Testis (tissue), 3 donors: ENCODE results near the gene PHF2. TPM values are rescaled to one million over a fixed set of nuclear protein-coding genes. Genes with fewer than 3 reads are reported as not detected.

Experiments used
- DNase-seq: peaks from one replicate; pipeline ENCODE4 v3.0.0-alpha.2; 2019
- H3K27ac ChIP-seq, 2 donors: fragments of 200-600 bp; sonication (generic); one replicate each; pipeline ENCODE4 v1.5.1; 2019
- H3K27me3 ChIP-seq: fragments of 200-600 bp; sonication (generic); one replicate; pipeline ENCODE4 v1.5.1; 2019
- H3K36me3 ChIP-seq: fragments of 200-600 bp; sonication (generic); one replicate; pipeline ENCODE4 v1.5.1; 2017; ENCODE audit warnings: low read depth; ENCODE audit errors: missing control alignments
- H3K4me1 ChIP-seq: fragments of 200-600 bp; sonication (generic); one replicate; pipeline ENCODE4 v1.5.1; 2019
- H3K4me3 ChIP-seq, 2 donors: fragments of 200-600 bp; sonication (generic); one replicate each; pipeline ENCODE4 v1.5.1; 2017 to 2019
- H3K9me3 ChIP-seq: fragments of 200-600 bp; sonication (generic); one replicate; pipeline ENCODE4 v1.5.1; 2017
- CTCF ChIP-seq, 3 experiments: fragments of 450-650 bp in 2 of 3; fragments of 200-600 bp in 1 of 3; sonication (generic) in 1 of 3; IDR thresholded peaks; one replicate each; pipeline ENCODE4 v1.5.1; 2016 to 2019; ENCODE audit warnings: antibody characterized with exemption in 3 of 3, mild to moderate bottlenecking in 2 of 3, moderate library complexity in 1 of 3
- POLR2A ChIP-seq: fragments of 450-650 bp; IDR thresholded peaks from one replicate; pipeline ENCODE4 v1.6.1; 2017; ENCODE audit warnings: antibody characterized with exemption, mild to moderate bottlenecking, moderate library complexity
- WGBS, 2 donors: methylation state at CpG; one replicate each; pipeline ENCODE4 v1.1.5; 2018; 5-methylcytosine and 5-hydroxymethylcytosine counted together
- intact Hi-C: fragments of 100-400 bp; cut with DNase I; formaldehyde crosslinking; loops from one replicate; pipeline ENCODE4 v1.15.1; 2023; ENCODE audit warnings: low total_unique reads
- polyA plus RNA-seq: library from polyadenylated mRNA; stranded (reverse); fragments of 350-450 nt; fragmentation: Illumina TruSeq; extraction: RNeasy Lipid Tissue Mini Kit (QIAGEN cat#74804); gene quantifications from one replicate; pipeline ENCODE4 v1.2.3, GENCODE V29; 2014; ENCODE audit warnings: low read depth, low replicate concordance; ENCODE audit not compliant: insufficient read depth
- total RNA-seq, 2 donors: library from RNA; depleted of rRNA; stranded (reverse); fragments of >200 nt; gene quantifications; one replicate each; pipeline ENCODE4 v1.2.3, GENCODE V29; 2016

Gene PHF2
- total and polyA plus RNA-seq, 3 donors from 2014 or later = 19.6 to 22.1 (median 20.6) TPM

- no peaks in the 10 kb centered on the region for H3K36me3 ChIP-seq
- no peak for TF ChIP-seq CTCF (IDR thresholded peaks at IDR 0.05)
- TF ChIP-seq POLR2A = no peak
- 85 to 94% methylated on average over 4 of the region's 4 CpGs for whole genome bisulfite sequencing, 2 donors
- intact Hi-C loops = no loop called here
- H3K4me3 ChIP-seq = no peak overlapping the region
- H3K9me3 ChIP-seq = no peaks in the 10 kb centered on the region
- H3K27me3 ChIP-seq = no peaks in the 10 kb centered on the region
- DNase-seq = no peak
- no peak overlapping the region for H3K27ac ChIP-seq
- no peaks in the 10 kb centered on the region for H3K4me1 ChIP-seq
These were observed 40.2 kb upstream of the PHF2 start for GRCh38 chr9:93536167-93536566.

DNA sequence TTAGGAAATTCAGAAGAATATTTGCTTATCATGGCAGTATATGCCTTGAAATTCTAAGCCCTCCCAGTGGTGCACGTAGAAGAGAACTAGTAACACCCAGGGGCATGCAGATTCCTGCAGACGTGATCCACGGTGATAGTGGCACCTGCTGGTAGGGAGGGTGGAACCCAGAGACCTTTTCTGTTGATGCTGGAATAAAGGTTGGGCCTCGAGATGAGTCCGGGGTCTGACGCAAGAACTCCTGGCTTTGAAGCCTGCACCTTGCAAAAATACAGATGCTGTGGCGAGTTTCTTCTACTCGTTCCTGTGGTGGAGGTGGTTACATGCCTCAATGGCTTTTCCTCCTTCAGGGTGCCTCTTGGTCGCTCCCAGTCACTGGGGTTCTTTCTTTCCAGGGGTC is 39.5 kb upstream of the PHF2 start:
- WGBS, 2 donors = 80 to 95% methylated on average over 9 of the region's 9 CpGs

DNA sequence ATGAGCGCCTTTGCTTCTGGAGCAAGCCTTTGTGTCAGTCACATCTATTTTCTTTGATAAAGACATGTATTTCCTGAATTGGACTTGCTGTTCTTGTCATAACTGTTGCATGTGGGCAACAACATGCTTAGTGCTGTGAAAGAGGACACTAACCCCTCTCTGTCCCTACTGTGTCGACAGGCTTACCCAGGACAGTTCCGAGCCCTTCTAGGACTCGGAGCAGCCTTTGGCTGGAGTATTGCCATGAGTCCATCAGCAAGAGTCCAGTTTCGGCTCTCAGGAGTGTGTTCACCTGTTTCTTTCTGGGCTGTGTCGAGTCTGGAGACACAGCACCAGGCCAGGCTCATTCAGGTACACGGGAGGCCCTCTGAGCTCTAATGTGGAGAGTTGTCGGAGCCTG is 36.1 kb upstream of the PHF2 start:
- WGBS, 2 donors = 77 to 79% methylated on average over 7 to 8 of the region's 8 CpGs

More for the DNA sequence above, 39.5 kb upstream of the PHF2 start:
- Histone ChIP-seq H3K4me1 (no peaks in the 10 kb centered on the region), H3K4me3 (no peak overlapping the region), H3K36me3 (no peaks in the 10 kb centered on the region), H3K9me3 (no peaks in the 10 kb centered on the region), H3K27me3 (no peaks in the 10 kb centered on the region), H3K27ac (no peak overlapping the region)
- intact Hi-C loops = no loop called here
- no peak for TF ChIP-seq POLR2A
- TF ChIP-seq CTCF (IDR thresholded peaks at IDR 0.05) = no peak
- no peak for DNase-seq

GRCh38 chr9:93541005-93541404 is 35.4 kb upstream of the PHF2 start:
- Histone ChIP-seq H3K36me3 (no peaks in the 10 kb centered on the region), H3K9me3 (no peaks in the 10 kb centered on the region), H3K27ac (no peak overlapping the region), H3K27me3 (no peaks in the 10 kb centered on the region), H3K4me3 (no peak overlapping the region), H3K4me1 (no peaks in the 10 kb centered on the region)
- 79 to 88% methylated on average over 4 of the region's 4 CpGs for WGBS, 2 donors
- no peak for DNase-seq
- TF ChIP-seq CTCF (IDR thresholded peaks at IDR 0.05) (no peak), POLR2A (no peak)
- intact Hi-C loops = no loop called here

More for the DNA sequence above, 36.1 kb upstream of the PHF2 start:
- Histone ChIP-seq H3K9me3 (no peaks in the 10 kb centered on the region), H3K4me1 (no peaks in the 10 kb centered on the region), H3K27me3 (no peaks in the 10 kb centered on the region), H3K36me3 (no peaks in the 10 kb centered on the region), H3K4me3 (no peak overlapping the region), H3K27ac (no peak overlapping the region)
- intact Hi-C loops = no loop called here
- no peak for TF ChIP-seq CTCF (IDR thresholded peaks at IDR 0.05)
- TF ChIP-seq POLR2A = no peak
- DNase-seq = no peak

DNA sequence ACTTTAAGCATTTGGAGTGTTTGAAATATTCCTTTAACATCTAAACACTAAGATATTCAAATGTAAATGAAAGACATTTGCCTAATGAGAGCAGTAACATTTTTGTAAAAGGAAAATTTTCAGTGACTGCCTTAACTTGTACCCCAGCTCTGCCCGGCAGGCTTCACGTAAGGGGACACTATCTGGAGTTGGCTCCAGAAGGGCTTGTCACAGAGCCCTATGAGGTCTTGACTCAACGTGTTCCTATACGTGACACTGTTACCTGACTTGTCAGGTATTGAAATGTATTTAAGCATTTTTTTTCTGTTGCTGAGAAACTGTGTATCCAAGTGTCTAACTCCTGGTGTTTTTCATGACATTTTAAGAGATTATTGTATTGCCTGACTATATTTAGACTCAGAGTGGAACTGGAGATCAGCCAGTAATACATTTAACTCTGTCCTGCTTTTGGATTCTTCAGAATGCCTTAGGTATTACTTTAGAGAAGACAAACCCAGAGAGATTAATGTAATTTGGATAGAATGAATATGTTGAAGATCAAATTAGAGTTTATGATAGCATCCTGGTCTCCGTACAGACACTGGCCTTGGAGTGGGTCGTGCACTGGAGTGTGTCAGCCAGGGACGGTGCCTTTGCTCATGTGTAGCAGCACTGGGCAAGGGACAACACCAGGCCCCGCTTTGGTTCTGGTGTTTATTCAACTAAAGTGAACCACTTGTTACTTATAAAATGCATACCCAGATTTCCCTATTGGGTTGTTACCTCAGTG is 34.6 kb upstream of the PHF2 start:
- 46 to 60% methylated on average over 8 of the region's 8 CpGs for WGBS, 2 donors
- no peaks in the 10 kb centered on the region for H3K36me3 ChIP-seq
- H3K27me3 ChIP-seq = no peaks in the 10 kb centered on the region
- intact Hi-C loops = no loop called here
- H3K27ac ChIP-seq = no peak overlapping the region
- no peak overlapping the region for H3K4me3 ChIP-seq
- H3K4me1 ChIP-seq = no peaks in the 10 kb centered on the region
- TF ChIP-seq CTCF (IDR thresholded peaks at IDR 0.05) (no peak), POLR2A (no peak)
- DNase-seq = no peak
- H3K9me3 ChIP-seq = no peaks in the 10 kb centered on the region
